Measurements from ENCODE around the gene RBL2.
A peak's percentile ranks its signal among the peaks of the same experiment; 100 is the strongest.
"Not testable (repeated sequence)": the region's sequence is repeated elsewhere in the genome, so short reads cannot be mapped to it uniquely, and the experiment has no call there.

Gene RBL2

GRCh38 chr16:53434377-53435065 lies at the start of gene RBL2:
Gene RBL2 (plus strand): TSS chr16:53434471. CDS start chr16:53434557, 86 bp downstream.
- peak; percentile 59 for DNase-seq

GRCh38 chr16:53384610-53385009 lies 49.7 kb upstream of the RBL2 start:
- not testable (repeated sequence) for DNase-seq

GRCh38 chr16:53404959-53405358 lies 29.3 kb upstream of the RBL2 start:
- no peak for DNase-seq

GRCh38 chr16:53412549-53412948 lies 21.7 kb upstream of the RBL2 start:
- DNase-seq, result no peak

- no peak for DNase-seq
These were observed 20.4 kb upstream of the RBL2 start for GRCh38 chr16:53413864-53414263.

GRCh38 chr16:53414381-53414780 lies 19.9 kb upstream of the RBL2 start:
- DNase-seq, result no peak

GRCh38 chr16:53415504-53415903 lies 18.8 kb upstream of the RBL2 start:
- no peak for DNase-seq

- DNase-seq, result peak; percentile 37
These were observed 17.3 kb upstream of the RBL2 start for GRCh38 chr16:53417011-53417410.

GRCh38 chr16:53417976-53418375 lies 16.3 kb upstream of the RBL2 start:
- DNase-seq, result no peak

- DNase-seq, result not testable (repeated sequence)
These were observed 14.9 kb upstream of the RBL2 start for GRCh38 chr16:53419383-53419709.

GRCh38 chr16:53421248-53421647 lies 13.0 kb upstream of the RBL2 start:
- no peak for DNase-seq

GRCh38 chr16:53423968-53424367 lies 10.3 kb upstream of the RBL2 start:
- DNase-seq, result not testable (repeated sequence)

- no peak for DNase-seq
These were observed 5.6 kb upstream of the RBL2 start for GRCh38 chr16:53428681-53429080.

- no peak for DNase-seq
These were observed 4.9 kb upstream of the RBL2 start for GRCh38 chr16:53429221-53429943.

GRCh38 chr16:53430363-53430762 lies 3.9 kb upstream of the RBL2 start:
- DNase-seq, result no peak

- no peak for DNase-seq
These were observed 762 bp upstream of the RBL2 start for GRCh38 chr16:53433509-53433908.

- no peak for DNase-seq
These were observed 318 bp upstream of the RBL2 start for GRCh38 chr16:53433930-53434376.

GRCh38 chr16:53435066-53435688 lies 906 bp downstream of the RBL2 start:
- peak; percentile 85 for DNase-seq

GRCh38 chr16:53440125-53440524 lies 5.9 kb downstream of the RBL2 start:
- DNase-seq, result no peak

- DNase-seq, result no peak
These were observed 11.3 kb downstream of the RBL2 start for GRCh38 chr16:53445534-53445933.

- DNase-seq, result no peak
These were observed 11.8 kb downstream of the RBL2 start for GRCh38 chr16:53446090-53446489.

GRCh38 chr16:53449816-53450517 lies 15.7 kb downstream of the RBL2 start:
- DNase-seq, result no peak

- no peak for DNase-seq
These were observed 19.7 kb downstream of the RBL2 start for GRCh38 chr16:53453928-53454327.
